Tibial nerve (tissue), 3 donors: ENCODE data around the gene AGT.

Source experiments
- CTCF ChIP-seq, 5 experiments: fragments of 200-600 bp in 3 of 5; fragments of 450-650 bp in 2 of 5; sonication (generic) in 3 of 5; IDR thresholded peaks; one replicate each; pipeline ENCODE4 v1.5.1; 2016 to 2019; ENCODE audit warnings: antibody characterized with exemption in 5 of 5, mild to moderate bottlenecking in 3 of 5, moderate library complexity in 2 of 5
- POLR2A ChIP-seq, 2 donors: fragments of 450-650 bp; IDR thresholded peaks; one replicate each; pipeline ENCODE4 v1.6.1; 2017; ENCODE audit warnings: antibody characterized with exemption in 2 of 2, mild to moderate bottlenecking in 2 of 2, moderate library complexity in 2 of 2

- no peak for TF ChIP-seq CTCF (IDR thresholded peaks at IDR 0.05)
- no peak for TF ChIP-seq POLR2A (IDR thresholded peaks at IDR 0.05)
Measured at GRCh38 chr1:230750576-230750975, 36.7 kb upstream of the AGT start.
